Measurements from ENCODE around the gene ANKRD27. TPM values are rescaled to one million over a fixed set of nuclear protein-coding genes. Genes with fewer than 3 reads are reported as not detected.

Gene ANKRD27
- total and polyA plus RNA-seq, 7 donors = 6.3 to 43.3 (median 16.9) TPM

- Histone ChIP-seq H3K27me3 (ENCODE audit: insufficient read depth in 3 of 3, low read length in 2 of 3) (no peaks in the 10 kb centered on the region), H3K4me1 (peaks cover 52% of the 10 kb centered on the region), H3K36me3 (ENCODE audit: insufficient read depth in 1 of 2, low read depth in 1 of 2) (peaks cover 0 to 2% of the 10 kb centered on the region in 2 donors), H3K9me3 (no peaks in the 10 kb centered on the region), H3K27ac (peak overlapping the region; percentile 92), H3K4me3 (peak overlapping the region; percentile 91)
- no peak for DNase-seq
- WGBS, 3 donors = 19 to 29% (median 22%) methylated on average over 7 of the region's 7 CpGs
- ATAC-seq = peak in 2 of 4 donors; percentile 2 to 4
- intact Hi-C loops (cut with DNase I) = no loop called here
- TF ChIP-seq CTCF (IDR thresholded peaks at IDR 0.05) = no peak
These were observed 17.7 kb upstream of the ANKRD27 start for GRCh38 chr19:32692727-32693061.

GRCh38 chr19:32691952-32692726 lies 17.2 kb upstream of the ANKRD27 start:
- no peaks in the 10 kb centered on the region for H3K27me3 ChIP-seq (ENCODE audit: insufficient read depth in 3 of 3, low read length in 2 of 3)
- peaks cover 0 to 2% of the 10 kb centered on the region in 2 donors for H3K36me3 ChIP-seq (ENCODE audit: insufficient read depth in 1 of 2, low read depth in 1 of 2)
- WGBS, 3 donors = 0 to 4% (median 2%) methylated on average over 49 to 93 of the region's 93 CpGs
- H3K4me1 ChIP-seq = peaks cover 52% of the 10 kb centered on the region
- ATAC-seq (peak; percentile 65 to 74 (median 72)), DNase-seq (peak; percentile 71 to 85)
- intact Hi-C loops (cut with DNase I) = no loop called here
- TF ChIP-seq CTCF (IDR thresholded peaks at IDR 0.05) = no peak
- H3K9me3 ChIP-seq = no peaks in the 10 kb centered on the region
- H3K4me3 ChIP-seq = peak overlapping the region; percentile 91
- H3K27ac ChIP-seq = peak overlapping the region; percentile 92

- Histone ChIP-seq H3K4me3 (peak within 1 kb of the TSS; percentile 91), H3K27ac (peak within 1 kb of the TSS; percentile 92), H3K36me3 (ENCODE audit: insufficient read depth in 1 of 2, low read depth in 1 of 2) (peaks cover 0 to 2% of the 10 kb centered on the region in 2 donors), H3K9me3 (no peaks in the 10 kb centered on the region), H3K4me1 (peaks cover 50% of the 10 kb centered on the region), H3K27me3 (ENCODE audit: insufficient read depth in 3 of 3, low read length in 2 of 3) (no peaks in the 10 kb centered on the region)
- intact Hi-C loops (cut with DNase I) = no loop called here
- peak; percentile 86 to 93 for DNase-seq
- TF ChIP-seq CTCF (IDR thresholded peaks at IDR 0.05) = no peak
- 5 to 7% (median 5%) methylated on average over 30 to 32 of the region's 32 CpGs for WGBS, 3 donors
- ATAC-seq = peak; percentile 96
These were observed 16.4 kb upstream of the ANKRD27 start, which contains the start of gene NUDT19 for GRCh38 chr19:32691291-32691951. Gene NUDT19 (plus strand): TSS chr19:32691821. CDS start chr19:32691961, 140 bp downstream.

- peaks cover 22% of the 10 kb centered on the region for H3K4me1 ChIP-seq
- H3K9me3 ChIP-seq = no peaks in the 10 kb centered on the region
- 72 to 80% (median 77%) methylated on average over 1 of the region's 1 CpG for WGBS, 3 donors
- H3K36me3 ChIP-seq (ENCODE audit: insufficient read depth in 1 of 2, low read depth in 1 of 2) = no peaks in the 10 kb centered on the region
- H3K27ac ChIP-seq = no peak overlapping the region
- H3K27me3 ChIP-seq (ENCODE audit: insufficient read depth in 3 of 3, low read length in 2 of 3) = no peaks in the 10 kb centered on the region
- DNase-seq = peak in 1 of 2 donors; percentile 28
- H3K4me3 ChIP-seq = no peak overlapping the region
- TF ChIP-seq CTCF (IDR thresholded peaks at IDR 0.05) = no peak
- intact Hi-C loops (cut with DNase I) = loop anchor here in 1 of 2 donors (10.0 kb wide), 1 partner anchor 334 kb away; no protein-coding TSS in a partner anchor
- no peak for ATAC-seq
These were observed 13.3 kb upstream of the ANKRD27 start for GRCh38 chr19:32688311-32688710.

Measured in psoas muscle (tissue), 8 donors.